Breast epithelium (tissue), 3 donors: Measurements from ENCODE around the gene MEF2C.

ENCODE experiments used
- POLR2A ChIP-seq: fragments of 450-650 bp; IDR thresholded peaks from one replicate; pipeline ENCODE4 v1.6.1; 2016; ENCODE audit warnings: antibody characterized with exemption, mild to moderate bottlenecking, moderate library complexity
- POLR2AphosphoS5 ChIP-seq, 3 donors: sonication (generic); formaldehyde crosslinking; IDR thresholded peaks; one replicate each; pipeline ENCODE4 v1.6.1; 2017; ENCODE audit warnings: antibody characterized with exemption in 3 of 3
- TF ChIP-seq, protein P1 (sequence below), 3 donors: fragments of 450-650 bp; IDR thresholded peaks; one replicate each; pipeline ENCODE4 v1.5.1; 2016 to 2017; ENCODE audit warnings: antibody characterized with exemption in 3 of 3, mild to moderate bottlenecking in 3 of 3, moderate library complexity in 3 of 3

DNA sequence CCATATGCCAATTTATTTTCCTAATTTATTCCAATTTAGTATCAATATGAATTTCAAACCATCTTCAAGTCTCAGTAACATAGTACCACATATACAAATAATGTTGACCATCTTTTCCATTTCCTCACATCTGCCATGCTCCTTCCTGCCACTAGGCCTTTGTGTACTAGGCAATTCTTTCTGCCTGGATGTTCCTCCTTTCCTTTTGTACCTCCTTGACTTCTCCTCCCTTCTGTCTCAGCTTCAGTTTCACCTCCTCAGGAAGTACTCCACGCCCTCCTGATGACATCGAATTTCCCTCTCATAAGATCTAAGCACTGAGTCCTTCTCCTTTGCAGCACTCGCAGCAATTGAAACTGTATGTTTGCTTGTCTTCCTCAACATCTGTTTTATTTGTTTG lies 53.9 kb downstream of the MEF2C start:
- TF ChIP-seq, protein P1, sequence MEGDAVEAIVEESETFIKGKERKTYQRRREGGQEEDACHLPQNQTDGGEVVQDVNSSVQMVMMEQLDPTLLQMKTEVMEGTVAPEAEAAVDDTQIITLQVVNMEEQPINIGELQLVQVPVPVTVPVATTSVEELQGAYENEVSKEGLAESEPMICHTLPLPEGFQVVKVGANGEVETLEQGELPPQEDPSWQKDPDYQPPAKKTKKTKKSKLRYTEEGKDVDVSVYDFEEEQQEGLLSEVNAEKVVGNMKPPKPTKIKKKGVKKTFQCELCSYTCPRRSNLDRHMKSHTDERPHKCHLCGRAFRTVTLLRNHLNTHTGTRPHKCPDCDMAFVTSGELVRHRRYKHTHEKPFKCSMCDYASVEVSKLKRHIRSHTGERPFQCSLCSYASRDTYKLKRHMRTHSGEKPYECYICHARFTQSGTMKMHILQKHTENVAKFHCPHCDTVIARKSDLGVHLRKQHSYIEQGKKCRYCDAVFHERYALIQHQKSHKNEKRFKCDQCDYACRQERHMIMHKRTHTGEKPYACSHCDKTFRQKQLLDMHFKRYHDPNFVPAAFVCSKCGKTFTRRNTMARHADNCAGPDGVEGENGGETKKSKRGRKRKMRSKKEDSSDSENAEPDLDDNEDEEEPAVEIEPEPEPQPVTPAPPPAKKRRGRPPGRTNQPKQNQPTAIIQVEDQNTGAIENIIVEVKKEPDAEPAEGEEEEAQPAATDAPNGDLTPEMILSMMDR (IDR thresholded peaks at IDR 0.05), result peak in 1 of 3 donors; percentile 23
- no peak for TF ChIP-seq POLR2AphosphoS5 (IDR thresholded peaks at IDR 0.05)
- no peak for TF ChIP-seq POLR2A
